K562 (cell line): ENCODE measurements around the gene PRSS12. TPM values are rescaled to one million over a fixed set of nuclear protein-coding genes. Genes with fewer than 3 reads are reported as not detected.

Source experiments
- ATAC-seq: fragments of 200-7000 bp; cut with Tn5 transposase; 3 replicates; pipeline ENCODE4 v1.9.1; 2020; ENCODE audit warnings: moderate library complexity
- BruUV-seq: library from RNA; stranded (reverse); fragments of 400-500 nt; replicated peaks from 2 replicates; lab custom pipeline; 2021; lab: Mats Ljungman, UMichigan
- CTCF ChIA-PET: fragments of 300-600 bp; formaldehyde crosslinking; extraction: SDS; loops from one replicate; lab custom pipeline; 2021; ENCODE audit warnings: low intra/inter-chr PET ratio; lab: Yijun Ruan, JAX
- POLR2A ChIA-PET: fragments of 300-600, 350-650 bp; sonication (Branson Sonifier 250); formaldehyde crosslinking; extraction: SDS; loops from one replicate; lab custom pipeline; 2021; ENCODE audit warnings: antibody characterized with exemption, inconsistent platforms; lab: Yijun Ruan, JAX
- DNase-seq, 4 experiments: peaks; one replicate each; pipeline versions ENCODE4 v3.0.0 to v3.0.0-alpha.2; 2011 to 2018; ENCODE audit warnings: low spot score in 3 of 4, mixed read lengths in 3 of 4; ENCODE audit errors: extremely low read depth in 1 of 4
- FAIRE-seq: peaks from 2 replicates; lab custom pipeline; 2011; peaks lifted over from hg19 to GRCh38; lab: Jason Lieb, UNC
- H2AFZ ChIP-seq: 2 replicates; pipeline ENCODE4 v1.6.0; 2011; ENCODE audit warnings: low read depth, low read length, control low read depth, inconsistent platforms
- H3K27ac ChIP-seq: fragments of 200-600 bp; 3 replicates; pipeline ENCODE4 v1.8.0; 2011; ENCODE audit warnings: low read depth, mild to moderate bottlenecking, control low read depth, inconsistent platforms, low read length, moderate library complexity, mixed read lengths; ENCODE audit errors: extremely low read depth
- H3K27me3 ChIP-seq, 2 experiments: fragments of 300-600 bp in 1 of 2; 2 replicates in 1 of 2; 3 replicates in 1 of 2; pipeline versions ENCODE4 v1.6.0 to v1.8.0; 2011; ENCODE audit warnings: inconsistent platforms in 2 of 2, low read length in 2 of 2, mild to moderate bottlenecking in 1 of 2, mixed read lengths in 1 of 2, moderate library complexity in 1 of 2; ENCODE audit not compliant: control insufficient read depth in 2 of 2, insufficient read depth in 2 of 2
- H3K36me3 ChIP-seq: fragments of 300-600 bp; 3 replicates; pipeline ENCODE4 v1.8.0; 2011; ENCODE audit warnings: mild to moderate bottlenecking, low read length, inconsistent platforms; ENCODE audit not compliant: control insufficient read depth, insufficient read depth
- H3K4me1 ChIP-seq, 2 experiments: fragments of 200-600 bp in 1 of 2; replicated peaks in 1 of 2; 2 replicates in 1 of 2; 3 replicates in 1 of 2; pipeline versions ENCODE4 v1.5.1 to v1.8.0; 2011; ENCODE audit warnings: inconsistent platforms in 2 of 2, low read length in 2 of 2, mild to moderate bottlenecking in 1 of 2, mixed read lengths in 1 of 2, moderate library complexity in 1 of 2; ENCODE audit not compliant: control insufficient read depth in 2 of 2, insufficient read depth in 2 of 2
- H3K4me2 ChIP-seq: 2 replicates; pipeline ENCODE4 v1.6.1; 2011; ENCODE audit warnings: low read length, control low read depth, inconsistent platforms, mixed read lengths; ENCODE audit not compliant: insufficient read depth
- H3K4me3 ChIP-seq: fragments of 200-600 bp; sonication (generic), shearing (Covaris generic); 2 replicates; pipeline ENCODE4 v1.5.1; 2016; ENCODE audit warnings: control low read depth, inconsistent platforms
- H3K79me2 ChIP-seq: fragments of 200-600 bp; 3 replicates; pipeline ENCODE4 v1.8.0; 2011; ENCODE audit warnings: low read length, inconsistent platforms; ENCODE audit not compliant: control insufficient read depth, insufficient read depth
- H3K9ac ChIP-seq, 2 experiments: 2 replicates each; pipeline versions ENCODE4 v1.6.0 to v1.6.1; 2011; ENCODE audit warnings: low read depth in 2 of 2, low read length in 2 of 2, control low read depth in 1 of 2, inconsistent platforms in 1 of 2, mild to moderate bottlenecking in 1 of 2, mixed read lengths in 1 of 2; ENCODE audit not compliant: insufficient read depth in 1 of 2
- H3K9me1 ChIP-seq: one replicate; pipeline ENCODE4 v1.6.0; 2011; ENCODE audit warnings: inconsistent platforms, mild to moderate bottlenecking, low read length, moderate library complexity; ENCODE audit not compliant: control insufficient read depth, insufficient read depth
- H3K9me3 ChIP-seq: replicated peaks from 2 replicates; pipeline ENCODE4 v1.5.1; 2011; ENCODE audit warnings: low read depth, low read length, inconsistent platforms; ENCODE audit not compliant: control insufficient read depth, insufficient read depth
- H4K20me1 ChIP-seq: replicated peaks from 2 replicates; pipeline ENCODE4 v1.6.1; 2011; ENCODE audit warnings: low read length, inconsistent platforms, mixed read lengths; ENCODE audit not compliant: control insufficient read depth, insufficient read depth
- BRD9 ChIP-seq: fragments of 450-650 bp; IDR thresholded peaks from 2 replicates; pipeline ENCODE4 v1.6.1; 2018; ENCODE audit warnings: low read depth; ENCODE audit not compliant: partially characterized antibody
- DIDO1 ChIP-seq: fragments of 450-650 bp; IDR thresholded peaks from 2 replicates; pipeline ENCODE4 v1.6.1; 2016; ENCODE audit warnings: low read depth, missing biosample characterization, missing genetic modification characterization
- ERF ChIP-seq: fragments of 450-650 bp; formaldehyde crosslinking; IDR thresholded peaks from 2 replicates; pipeline ENCODE4 v1.4.0; 2020; ENCODE audit warnings: mild to moderate bottlenecking, mixed read lengths
- ETS2 ChIP-seq: IDR thresholded peaks from 2 replicates; pipeline ENCODE4 v1.6.1; 2016; ENCODE audit warnings: borderline replicate concordance, missing genetic modification characterization, mild to moderate bottlenecking, moderate library complexity, missing compliant biosample characterization; ENCODE audit not compliant: poor library complexity, severe bottlenecking
- TCF3 ChIP-seq: sonication (generic); formaldehyde crosslinking; IDR thresholded peaks from 2 replicates; pipeline ENCODE4 v1.4.0; 2020; ENCODE audit warnings: mild to moderate bottlenecking, missing genetic modification reagents
- ZEB2 ChIP-seq: fragments of 450-650 bp; IDR thresholded peaks from 2 replicates; pipeline ENCODE4 v1.6.1; 2016
- WGBS: fragments of 100-300 bp; shearing (Covaris generic); methylation state at CpG from one replicate; pipeline ENCODE4 v1.1.6; 2016; ENCODE audit warnings: low coverage, mixed read lengths; ENCODE audit not compliant: insufficient coverage; ENCODE audit errors: missing lambda C conversion rate; 5-methylcytosine and 5-hydroxymethylcytosine counted together
- in situ Hi-C: fragments of 300-500 bp; cut with MboI; formaldehyde crosslinking; loops from 4 replicates; pipeline ENCODE4 v1.15.0; 2018; ENCODE audit warnings: inconsistent platforms, mixed read lengths
- intact Hi-C: fragments of 100-400 bp; cut with micrococcal nuclease; formaldehyde crosslinking; loops from 2 replicates; pipeline ENCODE4 v1.14.2; 2022
- polyA plus RNA-seq, 8 experiments: library from polyadenylated mRNA; depleted of rRNA in 4 of 8; stranded (reverse) in 5 of 8; unstranded in 3 of 8; fragments of >200 nt; fragmentation: Nextera tagmentation in 2 of 8; fragmentation: Illumina TruSeq in 1 of 8; extraction: Ambion mirVana in 2 of 8; extraction: Trizol in 1 of 8; gene quantifications; 2 replicates each; pipeline versions ENCODE4 v1.2.1 to v1.2.3, GENCODE V29; 2011 to 2014; ENCODE audit warnings: inconsistent platforms in 1 of 8, missing spikeins in 1 of 8
- total RNA-seq, 7 experiments: library from RNA; depleted of rRNA in 6 of 7; stranded (reverse); fragments of >200 nt in 6 of 7; fragmentation: Illumina TruSeq in 2 of 7; extraction: Trizol in 2 of 7; gene quantifications; 2 replicates each; pipeline versions ENCODE4 v1.2.1 to v1.2.3, GENCODE V29; 2011 to 2021; ENCODE audit warnings: low replicate concordance in 1 of 7

PRSS12 gene
- total and polyA plus RNA-seq, 9 of the 15 experiments (the other 6 are each of a cell fraction or from before 2014, with no cell fraction given): 0.06 to 0.11 (median 0.09) TPM; not detected in 6

GRCh38 chr4:118264096-118264495 is 88.7 kb downstream of the PRSS12 start:
- CTCF ChIA-PET: no interaction called here
- H3K36me3 ChIP-seq: no peaks in the 10 kb centered on the region
- H3K9me3 ChIP-seq: no peaks in the 10 kb centered on the region
- in situ Hi-C loops: no loop called here
- FAIRE-seq: no peak
- H3K4me3 ChIP-seq: no peak overlapping the region
- POLR2A ChIA-PET: no interaction called here
- no peaks in the 10 kb centered on the region for H3K79me2 ChIP-seq
- no peaks in the 10 kb centered on the region for H3K27me3 ChIP-seq
- intact Hi-C loops: no loop called here
- H2AFZ ChIP-seq: no peak overlapping the region
- H3K27ac ChIP-seq: no peak overlapping the region
- DNase-seq: no peak
- BruUV-seq: no TSS peak
- no peak for TF ChIP-seq ZEB2
- TF ChIP-seq TCF3 (CRISPR knock-in tag): no peak
- no peak for TF ChIP-seq ETS2 (tag)
- no peak for TF ChIP-seq BRD9
- TF ChIP-seq, all 486 proteins: peak for 0
- Histone ChIP-seq H4K20me1 (no peaks in the 10 kb centered on the region), H3K9me1 (no peaks in the 10 kb centered on the region), H3K4me1 (no peaks in the 10 kb centered on the region), H3K4me2 (no peak overlapping the region), H3K9ac (no peak overlapping the region)
- ATAC-seq: no peak
- WGBS: 0% methylated on average over 3 of the region's 3 CpGs

GRCh38 chr4:118260309-118260708 is 92.5 kb downstream of the PRSS12 start:
- H4K20me1 ChIP-seq: no peaks in the 10 kb centered on the region
- no peaks in the 10 kb centered on the region for H3K4me1 ChIP-seq
- no peaks in the 10 kb centered on the region for H3K27me3 ChIP-seq
- no peak overlapping the region for H3K27ac ChIP-seq
- no peaks in the 10 kb centered on the region for H3K79me2 ChIP-seq
- POLR2A ChIA-PET: no interaction called here
- DNase-seq (no peak), FAIRE-seq (no peak), ATAC-seq (no peak)
- intact Hi-C loops: no loop called here
- CTCF ChIA-PET: no interaction called here
- H3K9me3 ChIP-seq: no peaks in the 10 kb centered on the region
- H3K36me3 ChIP-seq: no peaks in the 10 kb centered on the region
- H3K4me3 ChIP-seq: no peak overlapping the region
- H2AFZ ChIP-seq: no peak overlapping the region
- no peak overlapping the region for H3K4me2 ChIP-seq
- H3K9ac ChIP-seq: no peak overlapping the region
- TF ChIP-seq ERF (CRISPR knock-in tag): no peak
- TF ChIP-seq DIDO1 (tag): no peak
- BruUV-seq: no TSS peak
- 5% methylated on average over 2 of the region's 2 CpGs for WGBS
- H3K9me1 ChIP-seq: no peaks in the 10 kb centered on the region
- in situ Hi-C loops: no loop called here
